Esophagus muscularis mucosa (tissue), 4 donors: ENCODE data around the gene CD180. TPM values are rescaled to one million over a fixed set of nuclear protein-coding genes. Genes with fewer than 3 reads are reported as not detected.

Source experiments
- DNase-seq: peaks from one replicate; pipeline ENCODE4 v3.0.0-alpha.2; 2017; ENCODE audit errors: extremely low spot score
- H3K27ac ChIP-seq, 4 donors: fragments of 200-600 bp; sonication (generic); replicated peaks in 1 of 4; 1 replicate in 3 of 4; 2 replicates in 1 of 4; pipeline ENCODE4 v1.5.1; 2016 to 2019; ENCODE audit warnings: mild to moderate bottlenecking in 1 of 4
- H3K27me3 ChIP-seq, 4 donors: fragments of 200-600 bp; sonication (generic); one replicate each; pipeline versions ENCODE4 v1.5.1 to v1.6.0; 2016 to 2019
- H3K36me3 ChIP-seq, 4 donors: fragments of 200-600 bp; sonication (generic); one replicate each; pipeline ENCODE4 v1.5.1; 2016 to 2019
- H3K4me1 ChIP-seq, 4 donors: fragments of 200-600 bp; sonication (generic); one replicate each; pipeline ENCODE4 v1.5.1; 2016 to 2019
- H3K4me3 ChIP-seq, 4 donors: fragments of 200-600 bp; sonication (generic); 1 replicate in 2 of 4; 2 replicates in 2 of 4; pipeline ENCODE4 v1.5.1; 2016 to 2019; ENCODE audit warnings: mild to moderate bottlenecking in 4 of 4, moderate library complexity in 1 of 4
- H3K9me3 ChIP-seq, 4 donors: fragments of 200-600 bp; sonication (generic); 1 replicate in 3 of 4; 2 replicates in 1 of 4; pipeline ENCODE4 v1.5.1; 2016 to 2019
- CTCF ChIP-seq, 3 experiments: fragments of 200-600 bp in 2 of 3; fragments of 450-650 bp in 1 of 3; sonication (generic) in 2 of 3; IDR thresholded peaks; one replicate each; pipeline ENCODE4 v1.5.1; 2017 to 2019; ENCODE audit warnings: antibody characterized with exemption in 3 of 3, mild to moderate bottlenecking in 2 of 3, moderate library complexity in 1 of 3
- EP300 ChIP-seq: sonication (generic); formaldehyde crosslinking; IDR thresholded peaks from one replicate; pipeline ENCODE4 v1.6.1; 2017; ENCODE audit warnings: antibody characterized with exemption
- POLR2A ChIP-seq: fragments of 450-650 bp; IDR thresholded peaks from one replicate; pipeline ENCODE4 v1.6.1; 2017; ENCODE audit warnings: antibody characterized with exemption, moderate library complexity, mild to moderate bottlenecking, low read depth
- POLR2AphosphoS5 ChIP-seq, 2 donors: sonication (generic); formaldehyde crosslinking; IDR thresholded peaks; one replicate each; pipeline ENCODE4 v1.6.1; 2017; ENCODE audit warnings: antibody characterized with exemption in 2 of 2
- WGBS: methylation state at CpG from one replicate; pipeline ENCODE4 v1.1.5; 2018; 5-methylcytosine and 5-hydroxymethylcytosine counted together
- intact Hi-C: fragments of 100-400 bp; cut with DNase I; formaldehyde crosslinking; loops from one replicate; pipeline ENCODE4 v1.15.1; 2023
- total RNA-seq, 4 donors: library from RNA; depleted of rRNA; stranded (reverse); fragments of >200 nt; gene quantifications; one replicate each; pipeline versions ENCODE4 v1.1.0 to v1.2.1, GENCODE V29; 2016

The CD180 gene
- total RNA-seq, 4 donors from 2014 or later, result 0.42 to 1.8 (median 0.67) TPM

DNA sequence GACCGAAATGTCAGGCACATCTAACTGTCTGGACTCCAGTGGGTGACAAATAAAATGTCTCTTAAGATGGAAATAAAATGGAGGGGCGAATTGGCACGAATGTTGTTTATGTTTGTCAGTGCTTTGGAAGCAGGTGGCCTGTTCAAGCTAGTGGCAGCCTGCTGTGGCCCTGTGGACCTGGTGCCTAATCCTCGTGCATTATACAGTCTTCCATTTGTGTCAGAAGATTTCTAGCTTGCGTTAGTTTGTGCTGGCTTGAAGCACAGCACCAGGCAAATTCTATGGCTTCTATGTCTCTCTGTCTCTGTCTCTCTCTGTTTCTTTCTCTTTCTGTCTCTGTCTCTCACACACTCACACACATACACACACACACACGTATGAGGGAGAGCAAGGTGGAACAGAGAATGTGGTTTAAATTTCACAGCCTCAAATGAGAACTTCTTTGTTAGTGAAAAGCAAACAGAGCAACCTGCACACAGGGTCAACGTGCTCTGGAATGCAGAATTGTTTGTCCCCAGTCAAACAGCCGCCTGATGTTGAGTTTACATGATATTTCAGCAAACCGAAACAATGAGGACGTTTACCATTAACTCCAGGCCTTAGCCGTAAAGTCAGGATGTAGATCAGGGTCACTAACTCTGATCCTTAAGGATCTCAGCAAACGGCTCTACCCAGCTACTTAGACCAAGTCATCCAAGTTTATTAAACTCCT, 39.0 kb upstream of the CD180 start:
- intact Hi-C loops, result loop anchor here (10.0 kb wide), 1 partner anchor 1729 kb away; no protein-coding TSS in a partner anchor
- no peaks in the 10 kb centered on the region for H3K9me3 ChIP-seq
- WGBS, result 88% methylated on average over 12 of the region's 12 CpGs
- peaks cover 11 to 62% (median 51%) of the 10 kb centered on the region in 4 donors for H3K4me1 ChIP-seq
- peak overlapping the region; percentile 67 to 85 (median 72) for H3K27ac ChIP-seq
- TF ChIP-seq CTCF (IDR thresholded peaks at IDR 0.05) (no peak), POLR2AphosphoS5 (IDR thresholded peaks at IDR 0.05) (no peak), POLR2A (no peak), EP300 (no peak)
- DNase-seq, result no peak
- no peaks in the 10 kb centered on the region for H3K36me3 ChIP-seq
- H3K4me3 ChIP-seq, result no peak overlapping the region
- H3K27me3 ChIP-seq, result no peaks in the 10 kb centered on the region

DNA sequence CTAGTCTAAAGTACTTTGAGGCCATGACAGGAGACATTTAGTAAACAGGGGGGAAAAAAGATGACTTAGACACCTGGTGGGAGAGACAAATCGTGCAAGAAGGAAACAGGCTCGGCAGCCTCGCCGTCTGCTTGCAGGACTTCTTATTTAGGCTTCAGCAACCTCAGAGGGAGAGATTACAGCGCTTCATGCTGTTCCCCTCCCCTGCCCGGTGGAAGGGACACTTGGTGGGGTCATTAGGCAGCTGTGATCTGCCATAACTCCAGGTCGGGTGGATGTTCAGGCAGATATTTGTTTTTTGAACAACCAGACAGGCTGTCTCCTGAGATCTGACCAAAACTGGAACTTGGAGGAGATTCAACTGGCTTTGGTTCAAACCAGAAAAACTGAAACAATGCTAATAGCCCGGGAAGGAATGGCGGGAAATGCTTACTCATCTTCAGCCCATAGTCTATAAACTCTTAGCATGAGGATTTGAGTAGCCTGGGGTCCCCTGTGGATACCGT, 38.1 kb upstream of the CD180 start:
- H3K9me3 ChIP-seq, result no peaks in the 10 kb centered on the region
- intact Hi-C loops, result loop anchor here (10.0 kb wide), 1 partner anchor 1730 kb away; no protein-coding TSS in a partner anchor
- H3K4me1 ChIP-seq, result peaks cover 11 to 62% (median 51%) of the 10 kb centered on the region in 4 donors
- peak overlapping the region; percentile 67 to 85 (median 72) for H3K27ac ChIP-seq
- TF ChIP-seq POLR2AphosphoS5 (IDR thresholded peaks at IDR 0.05), result peak; percentile 42 to 47
- TF ChIP-seq CTCF (IDR thresholded peaks at IDR 0.05), result no peak
- no peak for TF ChIP-seq EP300
- no peak for TF ChIP-seq POLR2A
- 7% methylated on average over 10 of the region's 10 CpGs for WGBS
- no peaks in the 10 kb centered on the region for H3K36me3 ChIP-seq
- H3K4me3 ChIP-seq, result peak overlapping the region in 3 of 4 donors; percentile 28 to 39 (median 34)
- no peaks in the 10 kb centered on the region for H3K27me3 ChIP-seq
- DNase-seq, result no peak

DNA sequence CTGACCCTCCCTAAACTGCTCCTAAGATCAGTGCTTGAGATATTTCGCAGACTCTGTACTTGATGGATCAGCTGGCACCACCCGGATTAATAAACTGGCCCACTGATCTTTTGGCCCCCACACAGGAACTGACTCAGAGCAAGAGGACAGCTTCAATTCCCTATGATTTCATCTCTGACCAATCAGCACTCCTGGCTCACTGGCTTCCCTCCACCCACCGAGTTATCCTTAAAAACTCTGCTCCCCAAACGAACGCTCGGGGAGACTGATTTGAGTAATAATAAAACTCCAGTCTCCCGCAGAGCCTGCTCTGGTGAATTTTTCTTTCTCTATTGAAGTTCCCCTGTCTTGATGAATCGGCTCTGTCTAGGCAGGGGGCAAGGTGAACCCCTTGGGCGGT, 36.5 kb upstream of the CD180 start:
- no peak for DNase-seq
- H3K27me3 ChIP-seq, result no peaks in the 10 kb centered on the region
- no peaks in the 10 kb centered on the region for H3K9me3 ChIP-seq
- H3K4me1 ChIP-seq, result peaks cover 11 to 49% (median 37%) of the 10 kb centered on the region in 4 donors
- no peak overlapping the region for H3K4me3 ChIP-seq
- intact Hi-C loops, result loop anchor here (10.0 kb wide), 1 partner anchor 1732 kb away; no protein-coding TSS in a partner anchor
- 78% methylated on average over 9 of the region's 9 CpGs for WGBS
- TF ChIP-seq POLR2AphosphoS5 (IDR thresholded peaks at IDR 0.05), result no peak
- no peak for TF ChIP-seq CTCF (IDR thresholded peaks at IDR 0.05)
- TF ChIP-seq POLR2A, result no peak
- no peak for TF ChIP-seq EP300
- peak overlapping the region in 2 of 4 donors; percentile 8 to 13 for H3K27ac ChIP-seq
- H3K36me3 ChIP-seq, result no peaks in the 10 kb centered on the region

DNA sequence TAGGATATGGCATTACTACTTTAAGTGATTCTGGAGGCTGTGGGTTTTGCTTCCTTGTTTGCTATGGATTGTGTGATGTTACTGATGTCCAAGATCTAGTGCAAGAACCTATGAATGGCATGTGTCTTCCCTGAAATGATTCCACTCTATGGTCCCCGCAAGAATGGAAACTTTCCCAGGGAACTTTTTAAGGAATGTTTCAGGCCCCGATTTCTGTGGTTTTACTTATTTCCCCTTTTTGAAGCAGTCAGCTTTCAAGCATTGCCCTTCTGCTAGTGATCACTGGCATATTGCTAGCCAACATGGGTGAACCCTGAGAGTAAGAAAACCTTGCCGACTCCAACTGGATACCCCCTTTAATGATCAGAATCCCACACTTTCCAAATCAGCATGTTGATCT, 26.6 kb upstream of the CD180 start:
- TF ChIP-seq EP300 (no peak), CTCF (IDR thresholded peaks at IDR 0.05) (no peak), POLR2AphosphoS5 (IDR thresholded peaks at IDR 0.05) (no peak), POLR2A (no peak)
- Histone ChIP-seq H3K27me3 (no peaks in the 10 kb centered on the region), H3K9me3 (no peaks in the 10 kb centered on the region), H3K4me1 (no peaks in the 10 kb centered on the region), H3K36me3 (no peaks in the 10 kb centered on the region), H3K4me3 (no peak overlapping the region), H3K27ac (no peak overlapping the region)
- 85% methylated on average over 3 of the region's 3 CpGs for WGBS
- intact Hi-C loops, result no loop called here
- no peak for DNase-seq
